ENCODE results near the gene NAB2.

Gene NAB2

DNA sequence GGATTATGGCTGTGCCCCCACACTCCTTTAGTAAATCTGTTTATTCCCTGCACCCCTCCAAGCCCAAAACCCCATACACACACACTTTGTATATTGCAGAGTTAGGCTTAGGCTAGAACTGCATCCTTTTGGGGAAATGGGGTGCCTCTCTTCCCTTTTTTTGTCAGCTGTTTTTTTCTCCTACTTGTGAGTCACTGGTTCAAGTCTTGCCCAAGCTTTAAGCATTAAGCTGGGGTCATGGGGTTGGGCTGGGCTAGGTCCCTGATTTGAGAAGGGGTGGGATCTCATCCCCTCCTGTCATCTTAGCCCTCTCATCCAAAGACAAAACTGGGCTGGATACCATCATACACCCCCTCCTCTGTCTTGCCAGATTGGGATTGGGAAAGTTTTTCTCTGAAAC lies 41.0 kb downstream of the NAB2 start:
- TF ChIP-seq, protein P1, sequence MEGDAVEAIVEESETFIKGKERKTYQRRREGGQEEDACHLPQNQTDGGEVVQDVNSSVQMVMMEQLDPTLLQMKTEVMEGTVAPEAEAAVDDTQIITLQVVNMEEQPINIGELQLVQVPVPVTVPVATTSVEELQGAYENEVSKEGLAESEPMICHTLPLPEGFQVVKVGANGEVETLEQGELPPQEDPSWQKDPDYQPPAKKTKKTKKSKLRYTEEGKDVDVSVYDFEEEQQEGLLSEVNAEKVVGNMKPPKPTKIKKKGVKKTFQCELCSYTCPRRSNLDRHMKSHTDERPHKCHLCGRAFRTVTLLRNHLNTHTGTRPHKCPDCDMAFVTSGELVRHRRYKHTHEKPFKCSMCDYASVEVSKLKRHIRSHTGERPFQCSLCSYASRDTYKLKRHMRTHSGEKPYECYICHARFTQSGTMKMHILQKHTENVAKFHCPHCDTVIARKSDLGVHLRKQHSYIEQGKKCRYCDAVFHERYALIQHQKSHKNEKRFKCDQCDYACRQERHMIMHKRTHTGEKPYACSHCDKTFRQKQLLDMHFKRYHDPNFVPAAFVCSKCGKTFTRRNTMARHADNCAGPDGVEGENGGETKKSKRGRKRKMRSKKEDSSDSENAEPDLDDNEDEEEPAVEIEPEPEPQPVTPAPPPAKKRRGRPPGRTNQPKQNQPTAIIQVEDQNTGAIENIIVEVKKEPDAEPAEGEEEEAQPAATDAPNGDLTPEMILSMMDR (conservative IDR thresholded peaks at IDR 0.05; ENCODE audit: low read depth, low read length), result no peak
- peaks cover 19% of the 10 kb centered on the region for H3K4me1 ChIP-seq (ENCODE audit: low read depth, poor library complexity, severe bottlenecking)
- H3K4me3 ChIP-seq (IDR thresholded peaks at IDR 0.05; ENCODE audit: insufficient read depth, low read depth, low read length), result no peak overlapping the region

GRCh38 chr12:57130941-57131340 lies 42.0 kb downstream of the NAB2 start:
- TF ChIP-seq, protein P1 (conservative IDR thresholded peaks at IDR 0.05; ENCODE audit: low read depth, low read length), result no peak
- Histone ChIP-seq H3K4me1 (ENCODE audit: low read depth, poor library complexity, severe bottlenecking) (peaks cover 19% of the 10 kb centered on the region), H3K27me3 (ENCODE audit: insufficient read depth, low read depth) (peaks cover 58% of the 10 kb centered on the region), H3K4me2 (no peak overlapping the region), H3K27ac (no peak overlapping the region), H2AFZ (ENCODE audit: low read depth) (no peak overlapping the region), H3K9ac (no peak overlapping the region), H4K20me1 (ENCODE audit: insufficient read depth) (no peaks in the 10 kb centered on the region), H3K4me3 (IDR thresholded peaks at IDR 0.05; ENCODE audit: insufficient read depth, low read depth, low read length) (no peak overlapping the region), H3K79me2 (ENCODE audit: insufficient read depth, low read depth) (no peaks in the 10 kb centered on the region), H3K36me3 (ENCODE audit: insufficient read depth) (no peaks in the 10 kb centered on the region)

More for the DNA sequence above, 41.0 kb downstream of the NAB2 start:
- Histone ChIP-seq H3K4me2 (no peak overlapping the region), H3K27ac (no peak overlapping the region), H3K79me2 (ENCODE audit: insufficient read depth, low read depth) (no peaks in the 10 kb centered on the region), H2AFZ (ENCODE audit: low read depth) (no peak overlapping the region), H4K20me1 (ENCODE audit: insufficient read depth) (no peaks in the 10 kb centered on the region), H3K9ac (no peak overlapping the region), H3K36me3 (ENCODE audit: insufficient read depth) (no peaks in the 10 kb centered on the region), H3K27me3 (ENCODE audit: insufficient read depth, low read depth) (peaks cover 65% of the 10 kb centered on the region)

- H3K27ac ChIP-seq, result no peak overlapping the region
- H4K20me1 ChIP-seq (ENCODE audit: insufficient read depth), result no peaks in the 10 kb centered on the region
- TF ChIP-seq, protein P1 (conservative IDR thresholded peaks at IDR 0.05; ENCODE audit: low read depth, low read length), result no peak
- peaks cover 11% of the 10 kb centered on the region for H3K4me1 ChIP-seq (ENCODE audit: low read depth, poor library complexity, severe bottlenecking)
- no peak overlapping the region for H2AFZ ChIP-seq (ENCODE audit: low read depth)
- H3K36me3 ChIP-seq (ENCODE audit: insufficient read depth), result no peaks in the 10 kb centered on the region
- no peaks in the 10 kb centered on the region for H3K79me2 ChIP-seq (ENCODE audit: insufficient read depth, low read depth)
- H3K4me2 ChIP-seq, result no peak overlapping the region
- no peak overlapping the region for H3K9ac ChIP-seq
- peaks cover 46% of the 10 kb centered on the region for H3K27me3 ChIP-seq (ENCODE audit: insufficient read depth, low read depth)
- H3K4me3 ChIP-seq (IDR thresholded peaks at IDR 0.05; ENCODE audit: insufficient read depth, low read depth, low read length), result no peak overlapping the region
These were observed 43.2 kb downstream of the NAB2 start for GRCh38 chr12:57131896-57132744.

GRCh38 chr12:57133013-57133569 lies 44.2 kb downstream of the NAB2 start:
- Histone ChIP-seq H3K79me2 (ENCODE audit: insufficient read depth, low read depth) (no peaks in the 10 kb centered on the region), H3K4me1 (ENCODE audit: low read depth, poor library complexity, severe bottlenecking) (peaks cover 9% of the 10 kb centered on the region), H3K27me3 (ENCODE audit: insufficient read depth, low read depth) (peaks cover 44% of the 10 kb centered on the region), H4K20me1 (ENCODE audit: insufficient read depth) (no peaks in the 10 kb centered on the region), H3K36me3 (ENCODE audit: insufficient read depth) (no peaks in the 10 kb centered on the region), H2AFZ (ENCODE audit: low read depth) (no peak overlapping the region), H3K4me3 (IDR thresholded peaks at IDR 0.05; ENCODE audit: insufficient read depth, low read depth, low read length) (no peak overlapping the region), H3K9ac (no peak overlapping the region), H3K27ac (no peak overlapping the region), H3K4me2 (no peak overlapping the region)
- TF ChIP-seq, protein P1 (conservative IDR thresholded peaks at IDR 0.05; ENCODE audit: low read depth, low read length), result no peak
